T-helper 22 cell (primary cell): ENCODE results near the gene COA5.
"Not testable (repeated sequence)": the region's sequence is repeated elsewhere in the genome, so short reads cannot be mapped to it uniquely, and the experiment has no call there.

Experiments used
- DNase-seq: peaks from one replicate; pipeline ENCODE4 v3.0.0-alpha.2; 2020; ENCODE audit warnings: low read depth

Gene COA5

GRCh38 chr2:98606431-98606830, 1.9 kb downstream of the COA5 start:
- DNase-seq, result no peak

GRCh38 chr2:98605076-98605475, 3.2 kb downstream of the COA5 start:
- DNase-seq, result no peak

- no peak for DNase-seq
Observed at GRCh38 chr2:98604547-98604946, 3.8 kb downstream of the COA5 start.

GRCh38 chr2:98601532-98602132, 6.7 kb downstream of the COA5 start:
- DNase-seq, result no peak

GRCh38 chr2:98598781-98599428, 9.4 kb downstream of the COA5 start:
- no peak for DNase-seq

- not testable (repeated sequence) for DNase-seq
Observed at GRCh38 chr2:98594665-98595064, 13.6 kb downstream of the COA5 start.

- DNase-seq, result no peak
Observed at GRCh38 chr2:98592565-98592964, 15.7 kb downstream of the COA5 start.

- DNase-seq, result no peak
Observed at GRCh38 chr2:98589489-98589888, 18.8 kb downstream of the COA5 start.

GRCh38 chr2:98588880-98589431, 19.4 kb downstream of the COA5 start:
- DNase-seq, result no peak

GRCh38 chr2:98586551-98587140, 21.7 kb downstream of the COA5 start:
- DNase-seq, result no peak

GRCh38 chr2:98585386-98585785, 22.9 kb downstream of the COA5 start:
- DNase-seq, result no peak

- DNase-seq, result no peak
Observed at GRCh38 chr2:98583816-98584618, 24.3 kb downstream of the COA5 start.

- no peak for DNase-seq
Observed at GRCh38 chr2:98583276-98583675, 25.0 kb downstream of the COA5 start.

GRCh38 chr2:98582523-98582922, 25.8 kb downstream of the COA5 start:
- DNase-seq, result no peak

GRCh38 chr2:98580656-98581284, 27.5 kb downstream of the COA5 start:
- DNase-seq, result no peak

GRCh38 chr2:98579926-98580325, 28.4 kb downstream of the COA5 start:
- no peak for DNase-seq

- DNase-seq, result no peak
Observed at GRCh38 chr2:98578231-98578630, 30.1 kb downstream of the COA5 start.

- DNase-seq, result no peak
Observed at GRCh38 chr2:98577313-98577712, 31.0 kb downstream of the COA5 start.

GRCh38 chr2:98576666-98577312, 31.5 kb downstream of the COA5 start:
- DNase-seq, result no peak

- no peak for DNase-seq
Observed at GRCh38 chr2:98573426-98573825, 34.9 kb downstream of the COA5 start.

GRCh38 chr2:98572676-98573075, 35.6 kb downstream of the COA5 start:
- DNase-seq, result no peak

- no peak for DNase-seq
Observed at GRCh38 chr2:98572211-98572610, 36.1 kb downstream of the COA5 start.
